A549 (cell line): Measurements from ENCODE around the gene GTF3C5. TPM values are rescaled to one million over a fixed set of nuclear protein-coding genes. Genes with fewer than 3 reads are reported as not detected.

ENCODE experiments used
- ATAC-seq, 2 experiments: fragments of 200-7000 bp in 1 of 2; fragments of >200 bp in 1 of 2; cut with Nextera tagmentation in 1 of 2; cut with Tn5 transposase in 1 of 2; 3 replicates each; pipeline versions ENCODE4 v1.8.0 to v1.9.1; 2018 to 2020; ENCODE audit warnings: mild to moderate bottlenecking in 1 of 2, moderate library complexity in 1 of 2
- CTCF ChIA-PET: fragments of 300-600 bp; sonication (Branson Sonifier 250); formaldehyde crosslinking; extraction: SDS; loops from one replicate; lab custom pipeline; 2021; ENCODE audit warnings: antibody characterized with exemption, inconsistent platforms; lab: Yijun Ruan, JAX
- POLR2A ChIA-PET: fragments of 350-600 bp; formaldehyde crosslinking; extraction: SDS; loops from one replicate; lab custom pipeline; 2021; ENCODE audit warnings: antibody characterized with exemption, inconsistent platforms; lab: Yijun Ruan, JAX
- DNase-seq, 2 experiments: peaks; one replicate each; pipeline versions ENCODE4 v3.0.0 to v3.0.0-alpha.2; 2011 to 2016; ENCODE audit warnings: low read depth in 1 of 2, low spot score in 1 of 2
- FAIRE-seq: peaks from 2 replicates; lab custom pipeline; 2011; peaks lifted over from hg19 to GRCh38; lab: Jason Lieb, UNC
- H3K27ac ChIP-seq, 2 experiments: fragments of >200 bp; sonication (Bioruptor Twin); formaldehyde crosslinking; 3 replicates each; pipeline ENCODE4 v1.5.1; 2016 to 2017
- H3K4me1 ChIP-seq: fragments of >200 bp; sonication (Bioruptor Twin); formaldehyde crosslinking; 3 replicates; pipeline ENCODE4 v1.6.1; 2016
- H3K4me2 ChIP-seq: fragments of >200 bp; sonication (Bioruptor Twin); formaldehyde crosslinking; 3 replicates; pipeline ENCODE4 v1.6.1; 2016
- H3K4me3 ChIP-seq: fragments of >200 bp; sonication (Bioruptor Twin); formaldehyde crosslinking; 3 replicates; pipeline ENCODE4 v1.5.1; 2016
- H3K9me3 ChIP-seq: fragments of >200 bp; sonication (Bioruptor Twin); formaldehyde crosslinking; 3 replicates; pipeline ENCODE4 v1.6.1; 2016
- ATOH8 ChIP-seq: fragments of 250-450 bp; sonication (Bioruptor Pico); IDR thresholded peaks from 2 replicates; pipeline ENCODE4 v1.5.0; 2020; ENCODE audit warnings: low read depth, mild to moderate bottlenecking, moderate library complexity
- CBX8 ChIP-seq: fragments of 200-600 bp; sonication (generic); IDR thresholded peaks from 2 replicates; pipeline ENCODE4 v1.6.1; 2016
- CHD2 ChIP-seq: fragments of 150-350 bp; IDR thresholded peaks from 2 replicates; pipeline ENCODE4 v1.6.1; 2014; ENCODE audit warnings: low read length; ENCODE audit not compliant: partially characterized antibody
- CHD4 ChIP-seq: fragments of 200-600 bp; sonication (generic); IDR thresholded peaks from 2 replicates; pipeline ENCODE4 v1.6.1; 2016; ENCODE audit warnings: antibody characterized with exemption, mild to moderate bottlenecking, borderline replicate concordance
- E2F6 ChIP-seq: IDR thresholded peaks from 2 replicates; pipeline ENCODE4 v1.6.1; 2012; ENCODE audit warnings: low read depth, borderline replicate concordance
- EP300 ChIP-seq, 2 experiments: fragments of >200 bp; sonication (Bioruptor Twin); formaldehyde crosslinking; IDR thresholded peaks; 2 replicates in 1 of 2; 3 replicates in 1 of 2; pipeline ENCODE4 v1.6.1; 2016 to 2017
- ESRRA ChIP-seq: fragments of 150-350 bp; IDR thresholded peaks from 2 replicates; pipeline ENCODE4 v1.6.1; 2014; ENCODE audit warnings: mild to moderate bottlenecking, low read length, borderline replicate concordance
- FOSB ChIP-seq: fragments of 250-450 bp; sonication (Bioruptor Pico); IDR thresholded peaks from 2 replicates; pipeline ENCODE4 v1.5.0; 2020; ENCODE audit warnings: mild to moderate bottlenecking, moderate library complexity
- FOXS1 ChIP-seq: fragments of 250-450 bp; sonication (Bioruptor Pico); IDR thresholded peaks from 2 replicates; pipeline ENCODE4 v1.5.0; 2020; ENCODE audit warnings: mild to moderate bottlenecking, moderate library complexity
- GATA3 ChIP-seq: IDR thresholded peaks from 2 replicates; pipeline ENCODE4 v1.6.1; 2012; ENCODE audit warnings: borderline replicate concordance
- HEYL ChIP-seq: fragments of 250-450 bp; sonication (Bioruptor Pico); IDR thresholded peaks from 2 replicates; pipeline ENCODE4 v1.8.0; 2021; ENCODE audit warnings: mild to moderate bottlenecking, moderate library complexity
- HOXA7 ChIP-seq: fragments of 250-450 bp; sonication (Bioruptor Pico); IDR thresholded peaks from 2 replicates; pipeline ENCODE4 v1.5.0; 2020; ENCODE audit warnings: mild to moderate bottlenecking, moderate library complexity
- HOXB13 ChIP-seq: fragments of 250-450 bp; sonication (Bioruptor Pico); IDR thresholded peaks from 2 replicates; pipeline ENCODE4 v1.5.0; 2020; ENCODE audit warnings: low read depth, mild to moderate bottlenecking, moderate library complexity
- JUNB ChIP-seq: fragments of >200 bp; sonication (Bioruptor Twin); formaldehyde crosslinking; IDR thresholded peaks from 2 replicates; pipeline ENCODE4 v1.6.1; 2016
- MAFK ChIP-seq: fragments of 450-650 bp; IDR thresholded peaks from 2 replicates; pipeline ENCODE4 v1.6.1; 2014; ENCODE audit not compliant: partially characterized antibody
- MAZ ChIP-seq: fragments of 150-350 bp; IDR thresholded peaks from 2 replicates; pipeline ENCODE4 v1.6.1; 2014; ENCODE audit warnings: antibody characterized with exemption, low read depth, low read length, borderline replicate concordance
- MYC ChIP-seq: IDR thresholded peaks from 2 replicates; pipeline ENCODE4 v1.6.1; 2012; ENCODE audit warnings: mild to moderate bottlenecking, inconsistent platforms, low read length, improper control_type of control experiment, borderline replicate concordance
- NFE2L2 ChIP-seq: fragments of 150-350 bp; conservative IDR thresholded peaks from 2 replicates; pipeline ENCODE4 v1.6.1; 2014; ENCODE audit warnings: low read length
- NPAS2 ChIP-seq: fragments of 250-450 bp; sonication (Bioruptor Pico); IDR thresholded peaks from 2 replicates; pipeline ENCODE4 v1.8.0; 2022; ENCODE audit warnings: mild to moderate bottlenecking, moderate library complexity, borderline replicate concordance
- NR3C1 ChIP-seq: fragments of >200 bp; sonication (Bioruptor Twin); formaldehyde crosslinking; IDR thresholded peaks from 3 replicates; pipeline ENCODE4 v1.6.1; 2017
- PBX3 ChIP-seq: IDR thresholded peaks from 2 replicates; pipeline ENCODE4 v1.6.1; 2012
- RAD21 ChIP-seq, 2 experiments: fragments of >200 bp in 1 of 2; sonication (Bioruptor Twin) in 1 of 2; formaldehyde crosslinking in 1 of 2; IDR thresholded peaks in 1 of 2; conservative IDR thresholded peaks in 1 of 2; 2 replicates in 1 of 2; 3 replicates in 1 of 2; pipeline ENCODE4 v1.6.1; 2012 to 2018; ENCODE audit warnings: inconsistent platforms in 1 of 2
- REST ChIP-seq: fragments of 200-600 bp; sonication (generic); IDR thresholded peaks from 2 replicates; pipeline ENCODE4 v1.6.1; 2016; ENCODE audit warnings: antibody characterized with exemption, mild to moderate bottlenecking, moderate library complexity
- RFX5 ChIP-seq: fragments of 450-650 bp; IDR thresholded peaks from 2 replicates; pipeline ENCODE4 v1.7.1; 2014; ENCODE audit warnings: antibody characterized with exemption, mild to moderate bottlenecking, moderate library complexity
- RNF2 ChIP-seq: fragments of 200-600 bp; sonication (generic); IDR thresholded peaks from 2 replicates; pipeline ENCODE4 v1.6.1; 2016; ENCODE audit warnings: low read depth, mild to moderate bottlenecking, antibody characterized with exemption, moderate library complexity, borderline replicate concordance
- SREBF2 ChIP-seq: fragments of 450-650 bp; IDR thresholded peaks from 2 replicates; pipeline ENCODE4 v1.6.1; 2014; ENCODE audit warnings: mild to moderate bottlenecking, moderate library complexity
- USF2 ChIP-seq: fragments of 450-650 bp; IDR thresholded peaks from 2 replicates; pipeline ENCODE4 v1.6.1; 2014; ENCODE audit warnings: antibody characterized with exemption
- ZC3H11A ChIP-seq: fragments of 450-650 bp; IDR thresholded peaks from 2 replicates; pipeline ENCODE4 v1.6.1; 2014; ENCODE audit warnings: antibody characterized with exemption, mild to moderate bottlenecking
- ZSCAN20 ChIP-seq: fragments of 250-450 bp; sonication (Bioruptor Pico); IDR thresholded peaks from 2 replicates; pipeline ENCODE4 v1.8.0; 2022; ENCODE audit warnings: mild to moderate bottlenecking, moderate library complexity
- WGBS: methylation state at CpG from one replicate; pipeline ENCODE4 v1.1.6; 2017; ENCODE audit errors: missing lambda C conversion rate; 5-methylcytosine and 5-hydroxymethylcytosine counted together
- polyA plus RNA-seq, 4 experiments: library from polyadenylated mRNA; depleted of rRNA in 3 of 4; stranded (reverse); fragments of >200 nt; fragmentation: RNase III in 1 of 4; extraction: RNeasy Plus Mini Kit Qiagen cat#74134 plus additional on column Dnase treatment in 1 of 4; gene quantifications; 2 replicates in 3 of 4; 3 replicates in 1 of 4; pipeline ENCODE4 v1.2.3, GENCODE V29; 2011 to 2017

The GTF3C5 gene
- polyA plus RNA-seq, 2 of the 4 experiments (the other 2 are of a cell fraction), result 57.2 to 80.3 TPM

- TF ChIP-seq USF2 (no peak), MAFK (no peak), ESRRA (no peak), ZSCAN20 (CRISPR knock-in tag) (no peak), E2F6 (no peak), HOXB13 (no peak), NFE2L2 (no peak), MYC (no peak), CHD4 (no peak)
These were observed 23.5 kb downstream of the GTF3C5 start (continued) for GRCh38 chr9:133054194-133054890.

- H3K4me2 ChIP-seq, result no peak overlapping the region
- ATAC-seq, result no peak
- 97% methylated on average over 12 of the region's 16 CpGs for WGBS
- no peak for FAIRE-seq
- TF ChIP-seq HOXA7 (CRISPR knock-in tag) (no peak), NR3C1 (no peak), MAFK (no peak), ZC3H11A (no peak), SREBF2 (no peak), CBX8 (no peak)
- ChIA-PET CTCF (interaction anchor here (1.1 to 1.4 kb wide), 3 partner anchors 9 to 93 kb away, joined by 3 to 4 read pairs (median 3); no protein-coding TSS in a partner anchor), POLR2A (no interaction called here)
- H3K9me3 ChIP-seq, result no peaks in the 10 kb centered on the region
- no peaks in the 10 kb centered on the region for H3K4me1 ChIP-seq
- DNase-seq, result no peak
- H3K4me3 ChIP-seq, result no peak overlapping the region
- H3K27ac ChIP-seq, result no peak overlapping the region
These were observed 24.2 kb downstream of the GTF3C5 start for GRCh38 chr9:133054966-133055365.

GRCh38 chr9:133055788-133056420 lies 25.1 kb downstream of the GTF3C5 start:
- ChIA-PET POLR2A (no interaction called here), CTCF (interaction anchor here (0.7 to 5.5 kb wide), 4 partner anchors 7 to 90 kb away, joined by 3 to 45 read pairs (median 3); no protein-coding TSS in a partner anchor)
- Histone ChIP-seq H3K9me3 (no peaks in the 10 kb centered on the region), H3K4me1 (0 out of 3 replicates have a peak, but pooled peaks cover 3% of the 10 kb centered on the region), H3K4me2 (no peak overlapping the region), H3K27ac (no peak overlapping the region), H3K4me3 (no peak overlapping the region)
- DNase-seq (no peak), ATAC-seq (no peak), FAIRE-seq (no peak)
- TF ChIP-seq ATOH8 (no peak), RAD21 (conservative IDR thresholded peaks at IDR 0.05 in 1 of 2, IDR thresholded peaks at IDR 0.05 in 1 of 2) (no peak), GATA3 (no peak), CHD2 (no peak), FOXS1 (CRISPR knock-in tag) (no peak), RFX5 (no peak), PBX3 (no peak), RNF2 (no peak), REST (no peak), FOSB (no peak), HEYL (CRISPR knock-in tag) (no peak), NR3C1 (no peak), MAZ (no peak), JUNB (no peak), CHD4 (no peak), HOXB13 (no peak), NPAS2 (CRISPR knock-in tag) (no peak), EP300 (IDR thresholded peaks at IDR 0.05) (no peak), CBX8 (no peak)
- 90% methylated on average over 17 of the region's 17 CpGs for WGBS
